ENCODE results near the gene DLX4.

Gene DLX4

DNA sequence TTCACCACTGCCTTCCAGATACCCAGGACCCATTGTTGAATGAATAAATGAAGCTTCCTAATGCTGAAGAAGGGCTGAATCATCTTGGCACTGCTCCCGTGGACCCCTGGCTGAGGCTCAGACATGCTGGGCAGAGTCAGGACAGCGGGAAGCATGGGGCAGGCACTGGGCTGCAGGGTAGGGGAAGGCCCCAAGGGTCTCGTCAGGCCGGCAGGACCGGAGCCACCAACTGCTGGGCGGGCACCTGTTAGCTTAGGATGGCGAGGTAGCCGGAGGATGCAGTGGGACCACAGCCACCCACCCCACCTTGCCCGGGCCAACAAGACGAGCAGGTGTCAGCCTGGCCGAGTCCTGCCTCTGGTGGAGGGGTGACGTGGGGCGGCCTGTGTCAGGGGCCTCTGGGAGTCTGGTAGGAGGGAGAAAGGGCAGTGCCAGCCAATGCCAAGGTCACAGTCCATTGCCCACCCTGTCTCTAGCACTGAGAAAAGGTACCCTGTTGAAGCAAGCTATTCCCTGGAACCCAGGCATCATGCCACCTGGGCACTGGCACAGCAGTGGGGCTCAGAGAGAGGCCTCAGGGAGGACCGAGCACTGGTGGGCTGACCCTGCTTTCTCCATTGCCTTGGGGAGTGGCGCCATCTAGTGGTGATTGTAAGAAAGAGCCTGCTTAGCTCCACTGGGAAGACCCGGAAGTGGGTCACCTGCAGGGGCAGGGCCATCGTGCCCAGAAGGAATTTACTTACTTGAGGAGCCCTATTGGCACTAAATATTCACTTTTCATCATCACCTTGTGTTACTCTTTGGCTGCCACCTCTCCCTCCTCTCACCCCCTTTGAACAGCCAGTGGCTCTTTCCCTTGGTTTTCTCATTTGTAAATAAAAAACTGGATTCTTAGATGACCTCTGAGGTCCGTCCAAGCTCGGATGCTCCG, 29.0 kb downstream of the DLX4 start:
- DNase-seq (ENCODE audit: low read depth): peak; percentile 80
- no peak overlapping the region for H3K4me3 ChIP-seq (ENCODE audit: control insufficient read depth, low read depth, low read length)

GRCh38 chr17:49998836-49999511, 30.0 kb downstream of the DLX4 start:
- DNase-seq (ENCODE audit: low read depth): no peak
- TF ChIP-seq, protein P1, sequence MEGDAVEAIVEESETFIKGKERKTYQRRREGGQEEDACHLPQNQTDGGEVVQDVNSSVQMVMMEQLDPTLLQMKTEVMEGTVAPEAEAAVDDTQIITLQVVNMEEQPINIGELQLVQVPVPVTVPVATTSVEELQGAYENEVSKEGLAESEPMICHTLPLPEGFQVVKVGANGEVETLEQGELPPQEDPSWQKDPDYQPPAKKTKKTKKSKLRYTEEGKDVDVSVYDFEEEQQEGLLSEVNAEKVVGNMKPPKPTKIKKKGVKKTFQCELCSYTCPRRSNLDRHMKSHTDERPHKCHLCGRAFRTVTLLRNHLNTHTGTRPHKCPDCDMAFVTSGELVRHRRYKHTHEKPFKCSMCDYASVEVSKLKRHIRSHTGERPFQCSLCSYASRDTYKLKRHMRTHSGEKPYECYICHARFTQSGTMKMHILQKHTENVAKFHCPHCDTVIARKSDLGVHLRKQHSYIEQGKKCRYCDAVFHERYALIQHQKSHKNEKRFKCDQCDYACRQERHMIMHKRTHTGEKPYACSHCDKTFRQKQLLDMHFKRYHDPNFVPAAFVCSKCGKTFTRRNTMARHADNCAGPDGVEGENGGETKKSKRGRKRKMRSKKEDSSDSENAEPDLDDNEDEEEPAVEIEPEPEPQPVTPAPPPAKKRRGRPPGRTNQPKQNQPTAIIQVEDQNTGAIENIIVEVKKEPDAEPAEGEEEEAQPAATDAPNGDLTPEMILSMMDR (conservative IDR thresholded peaks at IDR 0.05; ENCODE audit: control insufficient read depth, insufficient read depth, low read depth, low read length): no peak
- H3K4me3 ChIP-seq (ENCODE audit: control insufficient read depth, low read depth, low read length): no peak overlapping the region

More for the DNA sequence above, 29.0 kb downstream of the DLX4 start:
- TF ChIP-seq, protein P1 (conservative IDR thresholded peaks at IDR 0.05; ENCODE audit: control insufficient read depth, insufficient read depth, low read depth, low read length): peak; percentile 89

- no peak for DNase-seq (ENCODE audit: low read depth)
- no peak overlapping the region for H3K4me3 ChIP-seq (ENCODE audit: control insufficient read depth, low read depth, low read length)
- TF ChIP-seq, protein P1 (conservative IDR thresholded peaks at IDR 0.05; ENCODE audit: control insufficient read depth, insufficient read depth, low read depth, low read length): no peak
These were observed 34.9 kb downstream of the DLX4 start for GRCh38 chr17:50003911-50004310.

- H3K4me3 ChIP-seq (ENCODE audit: control insufficient read depth, low read depth, low read length): no peak overlapping the region
- TF ChIP-seq, protein P1 (conservative IDR thresholded peaks at IDR 0.05; ENCODE audit: control insufficient read depth, insufficient read depth, low read depth, low read length): no peak
- no peak for DNase-seq (ENCODE audit: low read depth)
These were observed 40.3 kb downstream of the DLX4 start for GRCh38 chr17:50009282-50009681.

DNA sequence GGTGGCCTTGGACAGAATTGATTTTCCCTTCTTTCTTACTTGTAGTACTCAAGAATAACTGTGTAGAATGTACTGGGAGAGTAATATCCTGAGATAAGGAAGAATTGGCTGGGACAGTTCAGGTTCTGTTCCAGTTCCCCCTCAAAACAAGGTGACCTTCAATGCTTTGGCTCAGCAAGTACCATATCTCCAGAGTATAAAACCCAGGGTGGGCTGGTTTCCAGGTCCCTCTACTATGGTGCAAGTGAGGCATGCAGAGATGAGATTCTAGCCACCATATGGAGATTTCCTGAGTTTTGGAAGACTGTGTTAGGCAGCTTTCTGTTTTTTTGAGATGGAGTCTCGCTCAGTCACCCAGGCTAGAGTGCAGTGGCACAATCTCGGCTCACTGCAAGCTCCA, 44.1 kb downstream of the DLX4 start:
- H3K4me3 ChIP-seq (ENCODE audit: control insufficient read depth, low read depth, low read length): no peak overlapping the region
- TF ChIP-seq, protein P1 (conservative IDR thresholded peaks at IDR 0.05; ENCODE audit: control insufficient read depth, insufficient read depth, low read depth, low read length): no peak
- DNase-seq (ENCODE audit: low read depth): no peak

DNA sequence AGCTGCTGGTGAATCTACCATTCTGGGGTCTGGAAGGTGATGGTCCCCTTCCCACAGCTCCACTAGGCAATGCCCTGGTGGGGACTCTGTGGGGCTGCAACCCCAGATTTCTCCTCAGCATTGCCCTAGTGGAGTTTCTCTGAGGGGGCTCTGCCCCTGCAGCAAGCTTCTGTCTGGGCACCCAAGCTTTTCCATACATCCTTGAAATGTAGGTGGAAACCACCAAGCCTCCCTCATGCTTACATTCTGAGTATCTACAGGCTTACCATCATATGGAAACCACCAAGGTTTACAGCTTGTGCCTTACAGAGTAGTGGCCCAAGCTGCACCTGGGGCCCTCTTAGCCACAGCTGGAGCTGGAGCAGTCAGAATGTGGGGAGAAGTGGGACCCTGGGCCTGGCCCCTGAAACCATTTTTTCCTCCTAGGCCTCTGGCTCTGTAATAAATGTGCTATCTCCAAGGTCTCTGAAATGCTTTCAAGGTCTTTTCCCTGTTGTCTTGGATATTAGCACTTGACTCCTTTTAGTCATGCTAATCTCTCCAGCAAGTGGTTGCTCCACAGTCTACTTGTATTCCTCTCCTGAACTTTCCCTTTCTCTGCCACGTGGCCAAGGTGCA, 45.6 kb downstream of the DLX4 start:
- no peak overlapping the region for H3K4me3 ChIP-seq (ENCODE audit: control insufficient read depth, low read depth, low read length)
- TF ChIP-seq, protein P1 (conservative IDR thresholded peaks at IDR 0.05; ENCODE audit: control insufficient read depth, insufficient read depth, low read depth, low read length): no peak
- DNase-seq (ENCODE audit: low read depth): no peak

Measured in fibroblast of mammary gland (primary cell).